Pancreas (tissue), 10 donors: ENCODE data around the gene CD207. TPM values are rescaled to one million over a fixed set of nuclear protein-coding genes. Genes with fewer than 3 reads are reported as not detected.

Source experiments
- ATAC-seq, 4 donors: fragments of 200-7000 bp; cut with Tn5 transposase; one replicate each; pipeline versions ENCODE4 v1.8.0 to v1.9.1; 2020; ENCODE audit warnings: mild to moderate bottlenecking in 4 of 4, moderate library complexity in 4 of 4
- DNase-seq, 6 donors: peaks; one replicate each; pipeline ENCODE4 v3.0.0-alpha.2; 2020
- FAIRE-seq: peaks from 2 replicates; lab custom pipeline; 2012; peaks lifted over from hg19 to GRCh38; lab: Jason Lieb, UNC
- H3K27ac ChIP-seq, 4 donors: fragments of 200-600 bp; sonication (generic); 1 replicate in 3 of 4; 2 replicates in 1 of 4; pipeline versions ENCODE4 v1.5.0 to v1.8.0; 2020
- H3K27me3 ChIP-seq, 4 donors: fragments of 200-600 bp; one replicate each; pipeline ENCODE4 v1.8.0; 2021
- H3K36me3 ChIP-seq, 3 donors: fragments of 200-600 bp; sonication (generic) in 1 of 3; one replicate each; pipeline versions ENCODE4 v1.5.0 to v1.8.0; 2020 to 2021
- H3K4me1 ChIP-seq, 3 donors: fragments of 200-600 bp; one replicate each; pipeline ENCODE4 v1.8.0; 2021
- H3K4me3 ChIP-seq, 4 donors: fragments of 200-600 bp; sonication (generic) in 2 of 4; one replicate each; pipeline versions ENCODE4 v1.5.0 to v1.8.0; 2020 to 2021
- H3K9me3 ChIP-seq, 4 donors: fragments of 200-600 bp; one replicate each; pipeline ENCODE4 v1.8.0; 2021
- WGBS, 2 donors: extraction: QIAGEN DNeasy Blood & Tissue Kit; methylation state at CpG; one replicate each; pipeline ENCODE4 v1.1.7; 2013; 5-methylcytosine and 5-hydroxymethylcytosine counted together
- intact Hi-C, 3 donors: fragments of 100-400 bp; cut with DNase I; formaldehyde crosslinking; loops; one replicate each; pipeline versions ENCODE4 v1.11.1 to v1.14.2; 2022
- polyA plus RNA-seq, 2 donors: library from polyadenylated mRNA; stranded (reverse); fragments of 200-250 nt; gene quantifications; one replicate each; pipeline ENCODE4 v1.2.3, GENCODE V29; 2013
- total RNA-seq, 6 donors: library from RNA; stranded (reverse); fragmentation: NEBNext Ultra II Directional in 4 of 6; extraction: Animal tissue kit (Norgen Biotek cat#: 25700) in 4 of 6; gene quantifications; one replicate each; pipeline versions ENCODE4 v1.2.1 to v1.2.4, GENCODE V29; 2021 to 2023
- TF ChIP-seq, protein P1 (sequence below), 4 donors: fragments of 200-600 bp; sonication (generic) in 3 of 4; IDR thresholded peaks; one replicate each; pipeline versions ENCODE4 v1.5.0 to v1.8.0; 2021; ENCODE audit warnings: antibody characterized with exemption in 4 of 4
- donor health status: healthy with polysubstance abuse.
- donor health status: DM: no; HTN: no; CAD: no; lungs with moderate emphysema.
- donor health status: DM: no; HTN: no; CAD: no.
- donor health status: control.
- donor health status: control.
- donor health status: Bipolar disorder and iron deficiency.
- donor health status: DM: yes; HTN: yes; CAD: no.
- donor health status: DM: no; HTN: no; CAD: no.
- donor health status: DM: no; HTN: no; CAD: no.
- donor health status: DM: yes; HTN: yes; CAD: no.

CD207 gene
- total and polyA plus RNA-seq, 8 donors, result 0.09 to 0.34 (median 0.15) TPM; not detected in 2

DNA sequence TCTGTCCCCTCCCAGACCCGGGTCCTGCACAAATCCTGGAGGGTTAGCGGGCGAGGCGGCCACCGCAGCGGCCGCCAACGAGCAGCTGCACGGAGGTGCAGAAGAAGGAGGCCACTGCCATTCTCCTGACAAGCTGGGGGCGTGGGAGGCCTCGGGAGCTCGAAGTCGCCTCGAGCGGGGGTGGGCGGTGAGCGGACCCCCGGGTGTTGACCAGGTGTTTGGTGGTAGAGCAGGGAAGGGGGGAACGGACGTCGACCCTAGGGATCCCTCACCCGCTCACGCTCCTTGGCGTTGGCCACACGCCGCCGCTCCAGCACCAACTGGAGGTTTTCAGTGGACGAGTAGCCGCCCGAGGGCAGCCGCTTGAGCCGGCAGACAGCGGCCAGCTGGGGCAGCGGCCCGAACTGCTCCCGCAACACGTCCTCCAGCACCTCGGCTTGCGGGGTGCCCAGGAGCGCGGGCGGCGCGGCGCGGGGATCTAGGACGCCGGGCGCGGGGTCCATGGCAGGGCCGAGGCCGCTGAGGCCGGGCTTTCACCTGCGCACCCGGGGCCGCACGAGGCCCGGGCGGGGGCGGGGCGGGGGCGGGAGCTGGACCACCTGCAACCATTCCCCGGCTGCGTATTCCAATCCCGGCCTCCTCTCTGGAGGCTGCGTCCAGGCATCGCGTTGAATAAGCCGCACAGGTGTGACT is 45.3 kb downstream of the CD207 start, which contains the start of gene FIGLA:
Gene FIGLA, minus strand, starts transcription at position 508 of the 693 bp plus-strand sequence. Its CDS starts 5 bp downstream, at position 503.
- Histone ChIP-seq H3K4me1 (peaks cover 0 to 11% (median 0%) of the 10 kb centered on the region in 3 donors), H3K36me3 (no peaks in the 10 kb centered on the region), H3K9me3 (no peaks in the 10 kb centered on the region), H3K27ac (no peak within 1 kb of the TSS), H3K4me3 (peak within 1 kb of the TSS in 3 of 4 donors; percentile 1 to 36 (median 15)), H3K27me3 (peaks cover 0 to 17% (median 2%) of the 10 kb centered on the region in 4 donors)
- TF ChIP-seq, protein P1, sequence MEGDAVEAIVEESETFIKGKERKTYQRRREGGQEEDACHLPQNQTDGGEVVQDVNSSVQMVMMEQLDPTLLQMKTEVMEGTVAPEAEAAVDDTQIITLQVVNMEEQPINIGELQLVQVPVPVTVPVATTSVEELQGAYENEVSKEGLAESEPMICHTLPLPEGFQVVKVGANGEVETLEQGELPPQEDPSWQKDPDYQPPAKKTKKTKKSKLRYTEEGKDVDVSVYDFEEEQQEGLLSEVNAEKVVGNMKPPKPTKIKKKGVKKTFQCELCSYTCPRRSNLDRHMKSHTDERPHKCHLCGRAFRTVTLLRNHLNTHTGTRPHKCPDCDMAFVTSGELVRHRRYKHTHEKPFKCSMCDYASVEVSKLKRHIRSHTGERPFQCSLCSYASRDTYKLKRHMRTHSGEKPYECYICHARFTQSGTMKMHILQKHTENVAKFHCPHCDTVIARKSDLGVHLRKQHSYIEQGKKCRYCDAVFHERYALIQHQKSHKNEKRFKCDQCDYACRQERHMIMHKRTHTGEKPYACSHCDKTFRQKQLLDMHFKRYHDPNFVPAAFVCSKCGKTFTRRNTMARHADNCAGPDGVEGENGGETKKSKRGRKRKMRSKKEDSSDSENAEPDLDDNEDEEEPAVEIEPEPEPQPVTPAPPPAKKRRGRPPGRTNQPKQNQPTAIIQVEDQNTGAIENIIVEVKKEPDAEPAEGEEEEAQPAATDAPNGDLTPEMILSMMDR (IDR thresholded peaks at IDR 0.05), result no peak
- ATAC-seq, result peak; percentile 32 to 57 (median 42)
- DNase-seq, result peak in 3 of 6 donors; percentile 25 to 69 (median 62)
- intact Hi-C loops, result no loop called here
- no peak for FAIRE-seq
- 10 to 20% methylated on average over 45 to 69 of the region's 69 CpGs for WGBS, 2 donors

DNA sequence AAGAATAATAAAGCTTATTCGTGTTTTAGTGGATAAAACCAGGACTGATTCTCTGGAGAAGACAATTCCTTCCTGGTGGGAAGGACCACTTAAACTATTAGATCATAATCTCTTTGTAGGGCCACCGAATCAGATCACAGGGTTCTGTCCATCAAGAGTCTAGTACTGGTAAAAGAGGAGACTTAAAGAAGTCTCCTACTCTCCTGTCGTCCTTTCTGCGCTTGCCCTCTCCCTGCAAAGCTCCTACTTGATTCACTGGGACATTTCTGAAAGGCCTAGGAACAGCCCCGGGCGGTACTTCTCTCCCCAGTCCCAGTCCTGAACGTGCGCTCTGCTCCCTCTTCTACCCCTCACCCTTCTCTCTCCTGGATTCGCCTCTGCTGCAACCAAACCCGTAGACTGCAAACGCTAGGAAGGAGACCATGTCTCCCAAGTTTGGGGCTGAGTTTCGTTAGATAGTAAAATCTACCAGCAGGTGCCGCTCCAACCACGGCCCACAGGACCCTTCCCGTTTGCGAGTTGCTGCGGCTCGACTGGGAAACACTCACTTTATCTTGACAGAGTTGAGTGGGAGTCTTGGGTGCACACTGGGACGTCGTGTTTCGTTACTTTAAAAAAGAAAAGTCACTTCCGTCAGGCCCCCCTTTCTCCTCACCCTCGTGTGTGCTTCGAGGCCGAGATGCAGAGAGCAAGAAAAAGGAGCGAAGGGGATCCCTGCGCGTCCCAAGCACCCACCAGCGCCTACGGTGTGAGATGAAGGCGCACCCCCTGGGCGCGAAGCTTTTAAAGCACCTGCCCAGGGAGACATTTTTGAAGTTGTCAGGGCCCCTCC is 46.1 kb downstream of the CD207 start:
- peaks cover 0 to 17% (median 2%) of the 10 kb centered on the region in 4 donors for H3K27me3 ChIP-seq
- WGBS, 2 donors, result 5 to 9% methylated on average over 33 of the region's 33 CpGs

DNA sequence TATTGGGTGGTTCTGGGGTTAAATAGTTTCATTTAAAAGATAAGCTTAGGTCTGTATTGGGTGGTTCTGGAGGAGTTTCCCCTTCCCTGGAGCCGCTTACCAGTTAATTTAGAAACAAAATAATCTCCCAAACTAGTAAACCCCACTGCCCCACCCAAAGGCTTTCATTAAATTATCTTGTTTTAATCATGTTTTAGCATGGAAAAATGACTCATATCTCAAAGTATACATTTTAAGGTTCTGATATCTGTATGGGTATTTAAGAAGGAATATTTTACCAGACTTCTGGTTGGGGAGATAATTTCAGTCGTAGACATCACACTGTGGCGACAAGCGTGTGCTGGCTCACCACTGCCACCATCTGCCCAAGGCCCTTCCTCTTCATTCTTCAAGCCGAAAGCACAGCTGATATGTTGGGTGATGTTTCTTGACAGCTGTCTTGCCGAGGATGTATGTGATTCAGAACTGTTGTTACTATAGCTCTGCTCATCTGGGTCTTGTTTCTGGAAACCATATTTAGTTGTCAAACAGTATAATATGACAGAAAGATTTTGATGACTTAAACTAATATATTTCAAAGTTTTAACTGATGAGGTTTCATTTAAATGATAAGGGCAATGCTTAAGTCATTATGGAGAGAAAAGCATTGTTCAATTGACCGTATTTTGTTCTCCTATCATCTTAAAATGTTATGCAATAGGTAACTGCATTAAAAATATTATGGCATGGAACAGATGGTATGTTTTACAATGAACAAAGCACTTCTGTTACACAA is 50.3 kb downstream of the CD207 start:
- peak in 1 of 4 donors; percentile 39 for ATAC-seq

More for the DNA sequence above, 46.1 kb downstream of the CD207 start:
- no peak overlapping the region for H3K27ac ChIP-seq
- H3K9me3 ChIP-seq, result no peaks in the 10 kb centered on the region
- DNase-seq (peak; percentile 58 to 85 (median 71)), FAIRE-seq (no peak), ATAC-seq (peak; percentile 88 to 95 (median 92))
- H3K4me3 ChIP-seq, result peak overlapping the region in 3 of 4 donors; percentile 1 to 36 (median 15)
- TF ChIP-seq, protein P1 (IDR thresholded peaks at IDR 0.05), result peak in 3 of 4 donors; percentile 7 to 52 (median 41)
- H3K4me1 ChIP-seq, result peaks cover 0 to 11% (median 0%) of the 10 kb centered on the region in 3 donors
- no peaks in the 10 kb centered on the region for H3K36me3 ChIP-seq
- intact Hi-C loops, result loop anchor here in 1 of 3 donors (10.0 kb wide), 1 partner anchor 145 kb away; the partner anchor contains the start of gene ATP6V1B1

DNA sequence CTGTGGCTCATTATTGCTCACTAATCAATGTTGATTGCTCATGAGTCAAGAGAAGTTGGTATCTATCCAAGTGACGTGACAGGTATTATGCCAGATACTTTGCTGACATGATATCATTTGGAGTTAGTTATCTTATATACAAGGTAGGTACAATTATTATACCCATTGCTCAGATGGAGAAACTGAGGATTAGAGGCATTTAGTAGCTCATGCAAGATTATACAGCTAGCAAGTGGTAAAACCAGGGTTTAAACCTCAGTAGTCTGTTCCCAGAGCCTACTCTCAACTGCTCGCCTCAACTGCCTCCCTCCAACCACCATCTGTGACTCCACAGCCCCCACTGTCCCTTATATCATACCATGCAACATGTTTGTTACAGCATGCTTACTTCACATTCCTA is 51.3 kb downstream of the CD207 start:
- Histone ChIP-seq H3K27me3 (peaks cover 0 to 17% (median 0%) of the 10 kb centered on the region in 4 donors), H3K9me3 (no peaks in the 10 kb centered on the region), H3K36me3 (no peaks in the 10 kb centered on the region), H3K4me3 (no peak overlapping the region), H3K27ac (no peak overlapping the region), H3K4me1 (no peaks in the 10 kb centered on the region)
- DNase-seq (no peak), FAIRE-seq (no peak), ATAC-seq (no peak)
- TF ChIP-seq, protein P1 (IDR thresholded peaks at IDR 0.05), result no peak
- WGBS, 2 donors, result 70 to 83% methylated on average over 2 of the region's 2 CpGs
- intact Hi-C loops, result loop anchor here in 1 of 3 donors (10.0 kb wide), 1 partner anchor 150 kb away; the partner anchor contains the start of gene ATP6V1B1

More for the DNA sequence above, 50.3 kb downstream of the CD207 start:
- no peaks in the 10 kb centered on the region for H3K36me3 ChIP-seq
- peaks cover 0 to 3% (median 0%) of the 10 kb centered on the region in 3 donors for H3K4me1 ChIP-seq
- no peaks in the 10 kb centered on the region for H3K9me3 ChIP-seq
- intact Hi-C loops, result loop anchor here in 1 of 3 donors (10.0 kb wide), 1 partner anchor 149 kb away; the partner anchor contains the start of gene ATP6V1B1
- H3K4me3 ChIP-seq, result no peak overlapping the region
- H3K27me3 ChIP-seq, result peaks cover 0 to 17% (median under 1%) of the 10 kb centered on the region in 4 donors
- no peak overlapping the region for H3K27ac ChIP-seq
- TF ChIP-seq, protein P1 (IDR thresholded peaks at IDR 0.05), result no peak
- 15 to 17% methylated on average over 7 of the region's 7 CpGs for WGBS, 2 donors
- no peak for DNase-seq
- no peak for FAIRE-seq
